Hippocampal formation (tissue), 2 donors: ENCODE measurements around the gene SARS1.
"Not testable (repeated sequence)": the region's sequence is repeated elsewhere in the genome, so short reads cannot be mapped to it uniquely, and the experiment has no call there.

Experiments
- DNase-seq, 2 donors: peaks; one replicate each; lab custom pipeline; 2025; lab: John Stamatoyannopoulos, UW

The SARS1 gene

DNA sequence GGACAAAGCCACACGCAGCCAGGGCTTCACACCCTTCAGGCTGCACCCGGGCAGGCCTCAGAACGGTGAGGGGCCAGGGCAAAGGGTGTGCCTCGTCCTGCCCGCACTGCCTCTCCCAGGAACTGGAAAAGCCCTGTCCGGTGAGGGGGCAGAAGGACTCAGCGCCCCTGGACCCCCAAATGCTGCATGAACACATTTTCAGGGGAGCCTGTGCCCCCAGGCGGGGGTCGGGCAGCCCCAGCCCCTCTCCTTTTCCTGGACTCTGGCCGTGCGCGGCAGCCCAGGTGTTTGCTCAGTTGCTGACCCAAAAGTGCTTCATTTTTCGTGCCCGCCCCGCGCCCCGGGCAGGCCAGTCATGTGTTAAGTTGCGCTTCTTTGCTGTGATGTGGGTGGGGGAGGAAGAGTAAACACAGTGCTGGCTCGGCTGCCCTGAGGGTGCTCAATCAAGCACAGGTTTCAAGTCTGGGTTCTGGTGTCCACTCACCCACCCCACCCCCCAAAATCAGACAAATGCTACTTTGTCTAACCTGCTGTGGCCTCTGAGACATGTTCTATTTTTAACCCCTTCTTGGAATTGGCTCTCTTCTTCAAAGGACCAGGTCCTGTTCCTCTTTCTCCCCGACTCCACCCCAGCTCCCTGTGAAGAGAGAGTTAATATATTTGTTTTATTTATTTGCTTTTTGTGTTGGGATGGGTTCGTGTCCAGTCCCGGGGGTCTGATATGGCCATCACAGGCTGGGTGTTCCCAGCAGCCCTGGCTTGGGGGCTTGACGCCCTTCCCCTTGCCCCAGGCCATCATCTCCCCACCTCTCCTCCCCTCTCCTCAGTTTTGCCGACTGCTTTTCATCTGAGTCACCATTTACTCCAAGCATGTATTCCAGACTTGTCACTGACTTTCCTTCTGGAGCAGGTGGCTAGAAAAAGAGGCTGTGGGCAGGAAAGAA is 61.1 kb downstream of the SARS1 start:
- no peak for DNase-seq

DNA sequence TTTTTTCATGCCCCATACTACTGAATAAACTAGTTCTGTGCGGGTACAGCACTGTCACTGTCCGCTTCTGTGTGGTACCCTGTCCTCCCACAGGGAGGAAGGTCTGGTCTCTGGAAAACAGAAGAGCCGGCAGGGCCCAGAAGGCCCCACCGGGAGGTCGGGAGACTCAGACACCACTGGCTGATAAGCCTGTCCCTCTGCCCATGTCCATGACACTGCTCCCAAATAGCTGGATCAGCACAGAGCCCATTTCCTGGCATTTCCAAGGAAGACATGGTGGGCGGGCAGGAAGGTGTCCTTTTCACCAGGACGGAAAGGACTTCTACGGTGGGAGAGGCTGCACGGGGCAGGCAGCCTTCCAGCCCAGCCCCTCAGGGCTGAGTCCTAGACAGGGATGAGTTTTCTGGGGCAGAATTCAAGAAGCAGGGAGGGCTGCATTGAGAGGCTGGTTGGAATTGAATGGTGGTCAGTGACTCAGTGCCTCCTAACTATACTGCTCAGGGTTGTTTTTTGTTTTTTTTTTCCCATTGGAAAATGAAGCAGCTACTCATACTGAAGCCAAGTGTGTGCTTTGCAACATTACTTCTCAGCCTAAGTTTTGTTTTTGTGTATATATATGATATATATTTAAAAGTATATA is 62.1 kb downstream of the SARS1 start:
- DNase-seq, result no peak

DNA sequence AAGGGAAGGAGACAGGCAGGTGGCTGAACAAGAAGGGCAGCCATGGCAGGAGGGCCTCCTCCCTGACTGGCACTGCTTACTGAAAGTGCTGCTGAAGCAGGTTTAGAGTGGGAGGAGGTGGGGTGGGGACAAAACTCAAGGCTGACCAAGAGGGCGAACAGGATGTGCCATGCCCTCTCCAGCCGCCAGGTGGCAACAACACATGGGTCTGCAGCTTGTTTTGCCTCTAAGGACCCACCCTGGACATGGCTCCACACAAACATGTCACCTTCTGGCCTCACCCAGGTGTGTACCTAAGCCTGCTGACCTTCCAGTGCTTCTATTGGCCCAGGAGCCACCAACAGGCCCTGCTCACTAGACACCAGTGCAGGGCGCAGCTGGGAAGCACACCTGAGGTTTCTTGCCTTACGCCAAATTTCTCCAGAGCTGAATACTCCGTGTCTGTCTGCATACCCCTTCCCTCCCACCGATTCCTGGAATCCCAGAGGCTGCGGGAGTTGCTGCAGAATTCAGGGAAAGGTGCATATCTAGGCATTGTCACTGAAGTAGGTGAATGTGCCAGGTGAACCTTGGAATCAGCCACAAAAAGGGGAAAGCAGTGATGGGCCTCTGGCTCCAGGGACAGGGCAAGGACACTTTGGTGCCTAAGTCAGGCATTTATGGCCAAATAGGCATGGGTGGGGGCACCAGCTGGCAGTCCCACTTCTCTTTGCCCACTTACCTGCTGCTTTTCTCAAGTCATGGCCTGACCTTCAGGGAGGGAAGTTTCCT is 63.9 kb downstream of the SARS1 start:
- DNase-seq, result peak; percentile 57 to 73

DNA sequence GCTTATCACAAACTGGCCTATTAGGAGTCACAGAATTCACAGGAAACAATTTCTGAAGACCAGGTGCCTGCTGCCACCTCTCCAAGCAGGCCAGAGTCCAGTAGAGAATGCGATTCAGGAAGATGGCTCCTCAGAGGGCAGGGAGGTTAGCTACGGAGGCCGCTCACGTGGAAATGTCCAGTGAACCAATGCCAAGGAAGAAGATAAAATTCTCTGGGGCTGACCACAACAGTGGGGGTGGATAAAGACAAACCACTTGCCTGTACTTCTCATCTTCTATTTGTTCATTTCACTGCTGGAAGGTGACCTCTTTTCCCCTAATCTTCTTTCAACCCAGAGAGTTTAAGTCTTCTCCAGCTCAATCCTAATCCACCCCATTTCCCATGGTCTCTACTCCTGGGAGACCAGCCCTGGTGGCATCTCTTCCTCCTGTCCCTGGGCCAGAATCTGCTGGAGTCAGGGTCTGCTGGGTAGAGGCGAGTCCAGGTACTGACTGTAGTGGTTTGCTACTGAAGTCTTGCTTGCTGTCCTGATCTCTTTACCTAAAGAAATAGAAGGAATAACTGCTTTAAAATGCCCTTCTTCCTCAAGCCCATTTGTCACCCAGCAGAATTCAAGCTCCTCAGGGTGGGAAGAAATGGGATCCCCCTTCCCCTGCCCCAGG is 66.0 kb downstream of the SARS1 start:
- no peak for DNase-seq

DNA sequence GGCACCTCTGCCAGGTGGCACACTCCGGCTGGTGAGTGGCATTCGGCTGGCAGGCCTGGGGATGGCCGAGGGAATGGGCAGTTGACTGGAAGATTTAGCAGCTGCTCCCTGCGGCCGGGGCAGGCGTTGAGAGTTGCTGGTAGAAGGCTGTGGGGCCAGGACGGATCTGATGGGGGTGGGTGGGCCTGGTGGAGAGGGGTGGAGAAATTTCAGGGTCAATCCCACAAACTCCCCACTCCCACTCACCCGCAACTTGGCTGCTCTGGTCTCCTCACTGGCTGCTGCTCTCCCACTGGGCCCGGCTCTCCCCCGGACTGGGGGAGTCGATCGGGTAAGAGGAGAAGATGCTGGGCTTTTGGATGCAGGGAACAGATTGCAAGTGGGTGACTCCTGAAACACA is 67.1 kb downstream of the SARS1 start:
- DNase-seq, result no peak

DNA sequence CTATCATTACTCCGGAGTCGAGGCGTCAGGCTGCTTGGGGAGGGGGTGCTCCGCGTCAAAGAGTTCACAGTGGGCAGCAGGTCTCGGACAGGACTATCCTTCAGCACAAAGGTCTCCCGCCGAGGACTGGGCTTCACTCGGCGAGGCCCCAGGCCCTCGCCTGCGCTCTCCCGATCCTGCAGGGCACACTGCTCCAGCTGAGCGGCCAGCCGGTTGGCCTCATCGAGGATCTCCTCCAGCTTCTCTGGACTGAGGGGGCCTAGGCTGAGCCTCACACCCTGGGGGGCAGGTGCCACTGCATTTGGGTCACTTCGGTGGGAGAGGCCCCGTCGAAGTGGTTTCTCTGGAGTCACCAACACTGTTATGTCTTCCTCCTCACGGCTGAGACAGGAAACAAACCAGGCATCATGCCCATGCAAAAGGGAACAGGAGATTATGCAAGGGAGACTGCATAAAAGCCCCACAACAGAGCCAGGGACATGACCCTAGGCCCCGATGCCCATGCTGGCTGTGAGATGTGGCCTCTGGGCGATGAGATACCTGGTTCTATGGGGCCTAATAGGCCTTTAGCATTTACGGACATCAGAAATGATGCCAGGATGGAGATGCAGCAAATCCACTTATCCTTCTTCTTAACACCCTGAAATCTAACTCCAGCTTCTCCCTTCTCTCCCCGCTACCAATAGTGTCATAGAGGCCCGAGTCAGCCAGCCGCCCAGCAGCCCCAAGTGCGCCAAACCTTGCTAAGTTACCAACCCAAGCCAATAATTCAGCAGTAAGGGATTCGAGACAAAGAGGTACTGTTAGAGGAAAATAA is 68.2 kb downstream of the SARS1 start:
- DNase-seq, result no peak

DNA sequence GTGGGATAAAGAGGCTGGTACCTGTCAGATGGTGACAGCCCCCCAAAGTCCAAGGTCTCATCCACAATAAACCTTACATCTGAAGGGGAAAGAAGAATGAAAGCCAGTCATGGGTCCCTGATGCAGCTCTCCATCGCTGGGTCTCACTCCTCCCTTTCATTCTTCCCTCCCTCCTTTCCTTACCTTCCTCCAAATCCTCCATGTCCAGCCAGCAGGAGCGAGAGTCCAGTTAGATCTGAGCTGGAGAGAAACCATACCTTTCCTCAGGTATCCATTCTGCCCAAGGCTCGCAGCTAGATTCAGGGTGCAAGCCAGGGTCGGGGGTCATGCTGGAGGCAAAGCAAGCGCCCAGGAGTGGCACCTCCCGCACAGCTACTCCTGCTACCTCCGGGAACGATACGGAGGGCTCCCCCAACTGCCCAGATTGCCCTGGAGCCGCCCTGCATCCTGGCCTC is 68.8 kb downstream of the SARS1 start:
- DNase-seq, result no peak

DNA sequence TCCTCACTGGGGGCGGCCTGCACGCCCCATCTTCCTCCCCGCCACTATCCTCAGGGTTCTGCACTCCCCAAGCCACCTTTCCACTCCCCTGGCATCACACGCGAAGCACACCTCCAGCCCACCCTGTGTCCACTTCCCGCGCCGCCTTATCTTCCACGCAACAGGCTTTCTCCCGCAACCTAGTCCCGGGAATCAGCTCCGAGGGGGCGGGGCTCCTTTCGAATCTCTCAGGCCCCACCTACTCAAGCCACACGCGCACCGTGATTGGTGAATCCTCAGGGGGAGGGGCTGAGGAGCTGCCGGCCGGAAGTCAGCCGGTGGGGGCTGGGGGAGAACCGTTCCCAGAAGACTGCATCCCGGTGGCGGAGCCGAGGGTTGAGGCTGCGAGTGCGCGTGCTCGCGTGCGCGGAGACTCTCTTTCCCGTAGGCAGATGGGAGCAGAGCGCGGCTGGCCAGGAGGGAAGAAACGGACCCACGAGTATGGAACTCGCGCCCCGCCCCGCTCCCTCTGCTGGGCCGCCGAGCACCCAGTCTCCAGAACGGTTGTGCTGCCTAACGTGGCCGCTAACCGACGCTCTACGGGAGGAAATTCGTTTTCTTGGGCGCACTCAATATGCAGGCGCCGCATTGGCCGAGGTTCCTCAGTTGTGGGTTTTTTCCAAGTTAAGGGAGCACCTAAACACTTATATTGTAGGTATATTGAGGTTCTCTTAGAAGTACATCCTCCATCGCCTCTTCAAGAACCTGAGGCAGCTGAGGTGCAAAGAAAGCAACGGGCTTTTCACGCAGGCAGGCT is 69.4 kb downstream of the SARS1 start, which contains the start of gene PSRC1:
Gene PSRC1 (minus strand): TSS at position 194 of the 796 bp plus-strand sequence.
- DNase-seq, result peak; percentile 95 to 99

DNA sequence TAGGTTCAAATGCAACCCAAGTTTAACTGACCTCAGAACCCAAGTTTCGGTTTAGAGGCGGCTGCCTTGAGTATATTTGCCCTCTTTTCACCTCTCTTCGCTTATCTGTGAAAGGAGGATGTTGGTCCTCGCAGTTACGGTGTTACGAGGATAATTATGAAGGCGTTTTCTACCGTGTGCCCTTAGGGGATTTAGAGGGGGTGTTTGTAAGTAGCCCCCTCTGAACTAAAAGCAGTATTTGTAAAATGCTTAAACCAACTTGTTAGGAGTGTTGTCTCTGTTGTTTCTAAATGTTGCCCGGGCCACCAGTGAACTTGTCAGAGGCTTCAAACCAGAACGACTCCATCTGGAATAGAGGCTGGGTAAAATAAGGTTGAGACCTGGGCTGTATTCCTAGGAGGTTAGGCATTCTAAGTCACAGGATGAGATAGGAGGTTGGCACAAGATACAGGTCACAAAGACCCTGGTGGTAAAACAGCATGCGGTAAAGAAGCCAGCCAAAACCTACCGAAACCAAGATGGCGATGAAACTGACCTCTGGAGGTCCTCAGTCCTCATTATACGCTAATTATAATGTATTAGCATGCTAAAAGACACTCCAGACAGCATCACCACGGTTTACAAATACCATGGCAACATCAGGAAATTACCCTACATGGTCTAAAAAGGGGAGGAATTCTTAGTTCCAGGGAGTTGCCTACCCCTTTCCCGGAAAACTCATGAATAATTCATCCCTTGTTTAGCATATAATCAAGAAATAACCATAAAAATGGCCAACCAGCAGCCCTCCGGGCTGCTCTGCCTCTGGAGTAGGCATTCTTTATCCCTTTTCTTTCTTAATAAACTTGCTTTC is 70.3 kb downstream of the SARS1 start:
- no peak for DNase-seq

DNA sequence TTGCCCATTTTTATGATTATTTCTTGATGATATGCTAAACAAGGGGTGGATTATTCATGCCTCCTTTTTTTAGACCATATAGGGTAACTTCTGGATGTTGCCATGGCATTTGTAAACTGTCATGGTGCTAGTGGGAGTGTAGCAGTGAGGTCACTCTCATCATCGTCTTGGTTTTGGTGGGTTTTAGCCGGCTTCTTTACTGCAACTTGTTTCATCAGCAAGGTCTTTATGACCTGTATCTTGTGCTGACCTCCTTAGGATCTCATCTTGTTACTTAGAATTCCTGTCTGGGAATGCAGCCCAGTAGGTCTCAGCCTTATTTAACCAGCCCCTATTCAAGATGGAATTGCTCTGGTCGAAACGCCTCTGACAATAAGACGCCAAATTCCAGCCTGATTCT is 73.0 kb downstream of the SARS1 start:
- DNase-seq, result not testable (repeated sequence)
